KMS-11 (cell line): ENCODE results near the gene PRAMEF1.
"Not testable (repeated sequence)": the region's sequence is repeated elsewhere in the genome, so short reads cannot be mapped to it uniquely, and the experiment has no call there.

Experiments used
- H2AFZ ChIP-seq: fragments of 200-600 bp; sonication (generic); 2 replicates; pipeline ENCODE4 v1.6.1; 2016; ENCODE audit warnings: antibody characterized with exemption, mixed run types, low read depth
- H3K27ac ChIP-seq: fragments of 200-600 bp; sonication (generic); 2 replicates; pipeline ENCODE4 v1.6.1; 2016; ENCODE audit warnings: mild to moderate bottlenecking, mixed run types
- H3K27me3 ChIP-seq: fragments of 200-600 bp; sonication (generic); 2 replicates; pipeline ENCODE4 v1.6.1; 2017; ENCODE audit warnings: mild to moderate bottlenecking, low read depth, mixed run types, moderate library complexity; ENCODE audit not compliant: insufficient read depth
- H3K36me3 ChIP-seq: fragments of 200-600 bp; sonication (generic); 2 replicates; pipeline ENCODE4 v1.6.1; 2017; ENCODE audit warnings: mild to moderate bottlenecking, mixed run types; ENCODE audit not compliant: insufficient read depth
- H3K4me1 ChIP-seq: fragments of 200-600 bp; sonication (generic); 2 replicates; pipeline ENCODE4 v1.6.1; 2016; ENCODE audit warnings: mild to moderate bottlenecking, low read depth, mixed run types; ENCODE audit not compliant: poor library complexity, severe bottlenecking
- H3K4me2 ChIP-seq: fragments of 200-600 bp; sonication (generic); 2 replicates; pipeline ENCODE4 v1.7.0; 2016; ENCODE audit warnings: mild to moderate bottlenecking, mixed run types
- H3K4me3 ChIP-seq: fragments of 200-600 bp; sonication (generic); IDR thresholded peaks from 2 replicates; pipeline ENCODE4 v1.6.1; 2017; ENCODE audit warnings: low read depth, low read length, mixed read lengths; ENCODE audit not compliant: insufficient read depth
- H3K79me2 ChIP-seq: fragments of 200-600 bp; sonication (generic); 2 replicates; pipeline ENCODE4 v1.6.1; 2016; ENCODE audit warnings: low read depth, mixed run types; ENCODE audit not compliant: insufficient read depth
- H3K9ac ChIP-seq: fragments of 200-600 bp; sonication (generic); 2 replicates; pipeline ENCODE4 v1.6.1; 2016; ENCODE audit warnings: mild to moderate bottlenecking, mixed run types
- H4K20me1 ChIP-seq: fragments of 200-600 bp; sonication (generic); 2 replicates; pipeline ENCODE4 v1.6.1; 2016; ENCODE audit warnings: mild to moderate bottlenecking, mixed run types; ENCODE audit not compliant: insufficient read depth
- TF ChIP-seq, protein P1 (sequence below): fragments of 200-600 bp; sonication (generic); conservative IDR thresholded peaks from 2 replicates; pipeline ENCODE4 v1.6.1; 2017; ENCODE audit warnings: low read depth, mild to moderate bottlenecking, antibody characterized with exemption, low read length, moderate library complexity, mixed read lengths

Gene PRAMEF1

DNA sequence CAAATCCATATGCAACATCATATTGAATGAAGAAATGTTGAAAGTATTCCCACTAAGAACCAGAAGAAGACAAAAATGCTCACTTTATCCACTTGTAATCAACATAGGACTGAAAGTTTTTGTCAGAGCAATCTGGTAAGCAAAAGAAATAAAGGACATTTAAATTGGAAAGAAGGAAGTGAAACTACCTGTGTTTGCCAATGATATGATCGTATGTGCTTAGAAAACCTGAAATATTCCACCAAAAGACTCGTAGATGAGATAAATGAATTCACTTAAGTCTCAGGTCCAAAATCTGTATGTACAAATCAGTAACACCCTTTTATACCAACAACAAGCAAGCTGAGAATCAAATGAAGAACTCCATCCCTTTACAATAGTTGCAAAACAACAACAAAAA, 8.5 kb downstream of the PRAMEF1 start:
- TF ChIP-seq, protein P1, sequence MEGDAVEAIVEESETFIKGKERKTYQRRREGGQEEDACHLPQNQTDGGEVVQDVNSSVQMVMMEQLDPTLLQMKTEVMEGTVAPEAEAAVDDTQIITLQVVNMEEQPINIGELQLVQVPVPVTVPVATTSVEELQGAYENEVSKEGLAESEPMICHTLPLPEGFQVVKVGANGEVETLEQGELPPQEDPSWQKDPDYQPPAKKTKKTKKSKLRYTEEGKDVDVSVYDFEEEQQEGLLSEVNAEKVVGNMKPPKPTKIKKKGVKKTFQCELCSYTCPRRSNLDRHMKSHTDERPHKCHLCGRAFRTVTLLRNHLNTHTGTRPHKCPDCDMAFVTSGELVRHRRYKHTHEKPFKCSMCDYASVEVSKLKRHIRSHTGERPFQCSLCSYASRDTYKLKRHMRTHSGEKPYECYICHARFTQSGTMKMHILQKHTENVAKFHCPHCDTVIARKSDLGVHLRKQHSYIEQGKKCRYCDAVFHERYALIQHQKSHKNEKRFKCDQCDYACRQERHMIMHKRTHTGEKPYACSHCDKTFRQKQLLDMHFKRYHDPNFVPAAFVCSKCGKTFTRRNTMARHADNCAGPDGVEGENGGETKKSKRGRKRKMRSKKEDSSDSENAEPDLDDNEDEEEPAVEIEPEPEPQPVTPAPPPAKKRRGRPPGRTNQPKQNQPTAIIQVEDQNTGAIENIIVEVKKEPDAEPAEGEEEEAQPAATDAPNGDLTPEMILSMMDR, result no peak
- Histone ChIP-seq H2AFZ (no peak overlapping the region), H3K36me3 (no peaks in the 10 kb centered on the region)

DNA sequence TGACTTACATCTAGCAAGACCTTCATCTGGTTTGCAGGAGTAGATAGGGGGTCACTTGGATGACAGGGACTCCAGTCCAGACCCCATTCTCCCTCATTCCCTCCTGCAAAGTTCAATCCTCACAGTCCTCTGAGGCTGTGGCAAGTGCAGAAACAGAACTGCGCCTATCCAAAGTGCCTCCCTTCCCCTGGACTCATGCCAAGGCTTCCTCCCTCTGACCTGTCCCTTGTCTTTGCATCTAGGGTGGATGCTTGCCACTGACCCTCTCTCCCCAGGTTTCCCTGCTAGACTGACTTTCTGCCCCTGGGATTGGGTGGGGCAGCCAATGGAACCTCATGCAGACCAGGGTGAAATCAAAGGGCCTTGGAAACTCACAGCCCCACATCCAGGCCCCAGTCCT, 18.7 kb downstream of the PRAMEF1 start:
- H3K27ac ChIP-seq, result no peak overlapping the region

More for the DNA sequence above, 8.5 kb downstream of the PRAMEF1 start:
- Histone ChIP-seq H3K27me3 (no peaks in the 10 kb centered on the region), H3K4me1 (no peaks in the 10 kb centered on the region), H3K4me2 (no peak overlapping the region), H3K9ac (no peak overlapping the region), H3K27ac (no peak overlapping the region), H3K4me3 (no peak overlapping the region), H4K20me1 (no peaks in the 10 kb centered on the region), H3K79me2 (no peaks in the 10 kb centered on the region)

DNA sequence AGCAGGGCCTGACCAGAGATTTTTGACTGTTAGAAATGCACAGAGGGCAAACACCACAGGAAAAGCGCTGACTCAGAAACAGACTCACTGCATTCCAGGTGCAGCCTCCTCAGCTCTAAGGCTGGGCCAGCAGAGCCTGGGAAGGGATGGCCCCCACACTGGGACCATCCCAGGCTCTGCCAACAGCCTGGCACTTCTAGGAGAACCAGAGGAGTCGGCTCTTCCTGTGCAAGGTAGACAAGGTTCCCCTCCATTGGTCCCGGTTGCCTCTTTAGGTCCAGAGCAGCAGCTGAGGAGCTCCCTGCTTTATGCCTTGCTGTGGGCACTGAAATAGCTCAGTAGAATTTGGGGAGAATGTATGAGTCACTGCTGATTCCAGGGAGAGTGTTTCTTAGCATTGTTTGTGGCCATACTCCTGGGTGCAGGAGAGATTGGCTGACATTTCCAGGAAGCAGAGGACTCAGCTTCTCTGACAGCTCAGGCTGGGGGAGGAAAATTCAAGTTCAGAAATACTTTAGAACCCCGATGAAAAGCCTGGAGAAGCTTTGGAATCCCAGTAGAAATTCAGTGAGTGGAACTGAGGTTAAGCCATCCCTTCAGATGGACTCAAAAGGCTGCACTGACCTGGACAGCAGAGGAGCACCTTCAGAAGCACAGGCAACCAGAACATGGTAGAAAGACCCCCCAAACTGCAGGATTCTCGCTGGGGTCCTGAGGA, 19.7 kb downstream of the PRAMEF1 start:
- H3K27me3 ChIP-seq, result no peaks in the 10 kb centered on the region
- H3K4me3 ChIP-seq, result no peak overlapping the region
- H3K79me2 ChIP-seq, result no peaks in the 10 kb centered on the region
- H3K9ac ChIP-seq, result no peak overlapping the region
- no peaks in the 10 kb centered on the region for H3K36me3 ChIP-seq
- H3K27ac ChIP-seq, result no peak overlapping the region
- no peak overlapping the region for H2AFZ ChIP-seq
- TF ChIP-seq, protein P1, result no peak
- H3K4me2 ChIP-seq, result no peak overlapping the region
- H4K20me1 ChIP-seq, result no peaks in the 10 kb centered on the region
- H3K4me1 ChIP-seq, result no peaks in the 10 kb centered on the region

More for the DNA sequence above, 18.7 kb downstream of the PRAMEF1 start:
- no peaks in the 10 kb centered on the region for H3K79me2 ChIP-seq
- no peak overlapping the region for H3K4me3 ChIP-seq
- H3K4me2 ChIP-seq, result no peak overlapping the region
- H3K27me3 ChIP-seq, result no peaks in the 10 kb centered on the region
- H2AFZ ChIP-seq, result no peak overlapping the region
- H3K9ac ChIP-seq, result no peak overlapping the region
- no peaks in the 10 kb centered on the region for H4K20me1 ChIP-seq
- no peaks in the 10 kb centered on the region for H3K36me3 ChIP-seq
- TF ChIP-seq, protein P1, result no peak
- H3K4me1 ChIP-seq, result no peaks in the 10 kb centered on the region

DNA sequence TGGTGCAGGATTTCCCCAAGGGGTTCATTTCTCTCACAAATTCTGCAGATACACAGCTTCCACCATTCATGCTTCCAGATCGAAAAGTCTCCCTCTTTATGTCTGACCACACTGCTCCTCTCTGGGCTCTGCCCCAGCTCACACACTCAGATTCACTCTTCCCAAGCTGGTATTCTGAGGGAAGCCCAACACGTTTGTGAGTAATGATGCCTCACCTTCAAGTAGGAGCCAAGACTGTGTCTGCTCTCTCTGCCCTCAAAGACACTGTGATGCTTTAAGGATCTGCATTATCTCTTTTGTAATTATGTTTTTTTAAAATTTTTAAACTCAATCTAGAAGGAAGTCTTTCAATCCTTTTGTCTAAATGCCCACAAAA, 20.2 kb downstream of the PRAMEF1 start:
- H3K36me3 ChIP-seq, result no peaks in the 10 kb centered on the region
- TF ChIP-seq, protein P1, result no peak
- H3K4me2 ChIP-seq, result no peak overlapping the region
- H3K27me3 ChIP-seq, result no peaks in the 10 kb centered on the region
- no peaks in the 10 kb centered on the region for H4K20me1 ChIP-seq
- no peak overlapping the region for H3K9ac ChIP-seq
- H3K4me1 ChIP-seq, result no peaks in the 10 kb centered on the region
- no peak overlapping the region for H2AFZ ChIP-seq
- H3K4me3 ChIP-seq, result no peak overlapping the region
- no peak overlapping the region for H3K27ac ChIP-seq
- no peaks in the 10 kb centered on the region for H3K79me2 ChIP-seq

DNA sequence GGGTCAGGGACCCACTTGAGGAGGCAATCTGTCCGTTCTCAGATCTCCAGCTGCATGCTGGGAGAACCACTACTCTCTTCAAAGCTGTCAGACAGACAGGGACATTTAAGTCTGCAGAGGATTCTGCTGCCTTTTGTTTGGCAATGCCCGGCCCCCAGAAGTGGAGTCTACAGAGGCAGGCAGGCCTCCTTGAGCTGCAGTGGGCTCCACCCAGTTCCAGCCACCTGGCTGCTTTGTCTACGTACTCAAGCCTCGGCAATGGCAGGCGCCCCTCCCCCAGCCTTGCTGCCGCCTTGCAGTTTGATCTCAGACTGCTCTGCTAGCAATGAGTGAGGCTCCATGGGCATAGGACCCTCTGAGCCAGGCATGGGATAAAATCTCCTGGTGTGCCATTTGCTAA, 27.9 kb downstream of the PRAMEF1 start:
- not testable (repeated sequence) for H2AFZ ChIP-seq, H3K27ac ChIP-seq, H3K9ac ChIP-seq

DNA sequence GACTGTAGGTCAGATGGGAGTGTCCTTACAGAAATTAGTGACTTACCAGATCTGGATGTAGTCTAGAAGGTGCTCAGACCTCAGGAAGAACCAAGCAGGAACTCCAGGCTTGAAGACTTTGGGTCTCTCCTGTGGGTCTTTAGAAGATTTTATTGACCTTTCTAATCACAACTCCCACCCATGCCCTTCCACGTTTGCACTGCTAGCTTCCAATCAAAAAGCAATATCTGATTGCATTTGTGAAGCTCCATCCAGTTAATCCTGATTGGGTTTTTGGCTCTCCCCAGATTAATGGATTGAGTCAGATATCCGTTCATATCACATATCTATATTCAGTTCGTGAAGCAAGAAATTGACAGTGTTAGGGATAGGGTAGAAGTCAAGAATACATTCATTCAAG, 40.1 kb downstream of the PRAMEF1 start, which contains the start of gene PRAMEF11:
TSS of gene PRAMEF11 (minus strand) at position 101 of the 400 bp plus-strand sequence. CDS start 2,621 bp downstream, outside the sequence.
- not testable (repeated sequence) for H3K36me3 ChIP-seq, H3K9ac ChIP-seq, H3K4me2 ChIP-seq, H3K79me2 ChIP-seq, H3K4me3 ChIP-seq, H2AFZ ChIP-seq, H3K27me3 ChIP-seq, H3K4me1 ChIP-seq, H4K20me1 ChIP-seq, H3K27ac ChIP-seq

More for the DNA sequence above, 27.9 kb downstream of the PRAMEF1 start:
- not testable (repeated sequence) for H3K27me3 ChIP-seq, H3K36me3 ChIP-seq, H4K20me1 ChIP-seq, H3K4me2 ChIP-seq, H3K4me1 ChIP-seq, H3K4me3 ChIP-seq, H3K79me2 ChIP-seq

DNA sequence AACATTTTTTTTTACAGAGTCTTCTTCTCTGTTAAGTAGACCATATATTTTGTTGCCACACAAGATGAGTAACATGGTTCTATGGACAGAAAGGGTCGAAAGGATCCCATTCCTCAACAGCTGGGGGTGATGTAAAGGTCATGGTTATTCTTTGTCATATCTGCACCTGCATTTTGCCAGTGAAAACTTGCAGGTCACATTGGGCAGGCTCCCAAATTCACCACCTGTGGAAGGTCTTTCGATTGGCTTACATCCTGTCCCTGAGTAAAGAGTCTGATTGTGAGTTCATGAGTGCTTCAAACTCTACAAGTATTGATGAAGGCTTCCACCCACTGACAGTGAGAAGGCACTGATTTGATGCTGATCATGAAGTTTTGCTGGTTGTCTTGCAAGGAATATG, 42.1 kb downstream of the PRAMEF1 start:
- H3K27me3 ChIP-seq, H3K4me2 ChIP-seq, H3K4me3 ChIP-seq, H3K9ac ChIP-seq, H3K79me2 ChIP-seq, H2AFZ ChIP-seq, H3K27ac ChIP-seq, H3K36me3 ChIP-seq, H3K4me1 ChIP-seq, H4K20me1 ChIP-seq: not testable (repeated sequence)
